ENCODE results near the gene CDK16.

CDK16 gene

GRCh38 chrX:47191806-47192401 lies 26.6 kb upstream of the CDK16 start:
- no peak for DNase-seq (ENCODE audit: low read depth)
- peak overlapping the region; percentile 67 for H3K4me3 ChIP-seq (replicated peaks; ENCODE audit: low read depth, low read length)
- no peak for TF ChIP-seq CTCF (IDR thresholded peaks at IDR 0.05; ENCODE audit: low read length, missing control alignments)

GRCh38 chrX:47193475-47194193 lies 24.8 kb upstream of the CDK16 start, which contains the start of gene UBA1:
Gene UBA1, plus strand, starts transcription at chrX:47193829. Its CDS starts 4,974 bp downstream, at chrX:47198803.
- peak; percentile 57 for TF ChIP-seq CTCF (IDR thresholded peaks at IDR 0.05; ENCODE audit: low read length, missing control alignments)
- peak; percentile 95 for DNase-seq (ENCODE audit: low read depth)
- peak within 1 kb of the TSS; percentile 73 for H3K4me3 ChIP-seq (replicated peaks; ENCODE audit: low read depth, low read length)

- TF ChIP-seq CTCF (IDR thresholded peaks at IDR 0.05; ENCODE audit: low read length, missing control alignments), result no peak
- H3K4me3 ChIP-seq (replicated peaks; ENCODE audit: low read depth, low read length), result peak overlapping the region; percentile 73
Measured at GRCh38 chrX:47194194-47194787, 24.2 kb upstream of the CDK16 start.

GRCh38 chrX:47196098-47196497 lies 22.4 kb upstream of the CDK16 start:
- no peak for DNase-seq (ENCODE audit: low read depth)
- H3K4me3 ChIP-seq (replicated peaks; ENCODE audit: low read depth, low read length), result peak overlapping the region; percentile 24
- TF ChIP-seq CTCF (IDR thresholded peaks at IDR 0.05; ENCODE audit: low read length, missing control alignments), result no peak

More at GRCh38 chrX:47194194-47194787, 24.2 kb upstream of the CDK16 start:
- no peak for DNase-seq (ENCODE audit: low read depth)

- no peak for TF ChIP-seq CTCF (IDR thresholded peaks at IDR 0.05; ENCODE audit: low read length, missing control alignments)
- DNase-seq (ENCODE audit: low read depth), result no peak
- no peak overlapping the region for H3K4me3 ChIP-seq (replicated peaks; ENCODE audit: low read depth, low read length)
Measured at GRCh38 chrX:47197526-47197925, 21.0 kb upstream of the CDK16 start.

GRCh38 chrX:47198026-47198686 lies 20.3 kb upstream of the CDK16 start:
- peak; percentile 35 for DNase-seq (ENCODE audit: low read depth)
- H3K4me3 ChIP-seq (replicated peaks; ENCODE audit: low read depth, low read length), result no peak overlapping the region
- TF ChIP-seq CTCF (IDR thresholded peaks at IDR 0.05; ENCODE audit: low read length, missing control alignments), result no peak

Measured in fibroblast of pulmonary artery (primary cell).